Embryonic facial prominence (tissue), 1 donor: Measurements from ENCODE around the gene ZBTB7A.

ENCODE experiments used
- DNase-seq: peaks from one replicate; pipeline ENCODE4 v3.0.0-alpha.2; 2016; ENCODE audit errors: extremely low spot score

Gene ZBTB7A

GRCh38 chr19:4036576-4037300 is 30.0 kb downstream of the ZBTB7A start:
- DNase-seq, result no peak

- DNase-seq, result no peak
These were observed 31.1 kb downstream of the ZBTB7A start for GRCh38 chr19:4035582-4035981.

- no peak for DNase-seq
These were observed 31.6 kb downstream of the ZBTB7A start for GRCh38 chr19:4035018-4035566.

- no peak for DNase-seq
These were observed 32.4 kb downstream of the ZBTB7A start for GRCh38 chr19:4034048-4035017.

GRCh38 chr19:4033028-4033956 is 33.4 kb downstream of the ZBTB7A start:
- no peak for DNase-seq

- DNase-seq, result no peak
These were observed 34.3 kb downstream of the ZBTB7A start for GRCh38 chr19:4032436-4032835.

- no peak for DNase-seq
These were observed 35.3 kb downstream of the ZBTB7A start for GRCh38 chr19:4031420-4031819.

GRCh38 chr19:4030981-4031380 is 35.7 kb downstream of the ZBTB7A start:
- no peak for DNase-seq

DNA sequence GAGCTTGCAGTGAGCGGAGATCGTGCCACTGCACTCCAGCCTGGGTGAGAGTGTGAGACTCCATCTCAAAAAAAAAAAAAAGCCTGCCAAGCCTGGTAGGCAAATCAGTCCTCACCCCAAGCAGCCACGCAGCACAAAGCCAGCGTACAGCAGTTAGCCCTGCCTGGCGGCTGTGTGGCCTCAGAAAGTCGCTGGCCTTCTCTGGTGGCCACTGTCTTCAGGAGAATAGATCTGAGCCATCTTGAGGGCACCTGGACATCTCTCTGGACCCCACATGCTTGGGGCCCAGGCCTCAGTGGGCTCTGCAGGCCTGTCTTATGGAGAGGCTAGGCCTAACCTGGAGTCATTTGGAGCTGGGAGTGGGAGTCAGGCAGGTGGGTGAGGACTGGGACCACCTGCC is 36.1 kb downstream of the ZBTB7A start:
- DNase-seq, result no peak

GRCh38 chr19:4029247-4029614 is 37.5 kb downstream of the ZBTB7A start:
- DNase-seq, result no peak

GRCh38 chr19:4028334-4029246 is 38.1 kb downstream of the ZBTB7A start:
- no peak for DNase-seq

DNA sequence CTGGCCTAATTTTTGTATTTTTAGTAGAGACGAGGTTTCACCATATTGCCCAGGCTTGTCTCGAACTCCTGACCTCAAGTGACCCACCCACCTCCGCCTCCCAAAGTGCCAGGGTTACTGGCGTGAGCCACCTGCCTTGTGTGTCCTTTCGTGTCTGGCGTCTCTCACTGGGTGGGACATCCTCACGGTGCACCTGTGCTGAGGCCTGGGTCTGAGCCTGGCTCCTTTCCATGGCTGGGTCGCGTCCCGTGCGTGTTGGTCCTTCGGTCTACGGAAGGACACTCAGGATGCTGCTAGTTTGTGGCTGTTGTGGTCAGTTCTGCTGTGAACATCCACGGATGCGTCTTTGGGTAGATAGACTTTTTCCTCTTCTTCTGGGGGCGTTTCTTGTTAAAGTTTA is 39.6 kb downstream of the ZBTB7A start:
- no peak for DNase-seq

GRCh38 chr19:4025317-4025716 is 41.4 kb downstream of the ZBTB7A start:
- no peak for DNase-seq

DNA sequence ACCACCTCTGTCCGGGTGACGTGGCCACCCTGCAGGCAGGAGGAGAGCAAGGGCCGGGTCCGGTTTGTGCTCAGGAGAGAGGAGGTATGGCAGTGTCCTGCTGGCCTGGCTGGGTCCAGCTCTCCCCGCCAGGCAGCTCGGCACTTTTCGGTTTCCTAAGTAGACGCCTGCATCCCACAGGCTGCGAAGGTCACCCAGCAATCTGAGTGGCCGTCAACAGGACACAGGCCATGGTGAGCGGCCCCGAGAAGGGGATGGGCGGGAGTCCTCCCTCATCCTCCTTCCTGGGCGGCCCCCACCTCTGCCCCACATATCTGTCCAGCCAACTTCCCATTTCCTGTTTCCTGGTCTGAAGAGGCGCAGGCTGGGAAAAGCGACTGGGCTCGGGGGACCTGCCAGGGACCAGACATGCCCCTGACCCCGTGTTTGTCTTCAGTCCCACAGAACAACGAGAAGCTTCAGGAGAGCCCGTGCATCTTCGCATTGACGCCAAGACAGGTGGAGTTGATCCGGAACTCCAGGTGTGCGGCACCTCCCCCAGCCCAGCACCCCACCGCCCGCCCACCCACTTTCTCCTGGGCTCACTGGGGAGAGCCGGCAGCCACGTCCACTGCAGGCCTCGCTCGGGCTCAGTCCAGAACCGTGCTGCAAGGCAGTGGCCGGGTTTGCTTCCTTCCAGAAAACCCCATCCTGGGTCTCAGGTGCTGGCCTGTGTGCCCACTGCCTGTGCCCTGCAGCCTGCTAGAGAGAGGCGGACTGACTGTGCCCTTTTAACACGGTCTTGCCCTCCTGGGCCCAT is 42.9 kb downstream of the ZBTB7A start:
- DNase-seq, result no peak

DNA sequence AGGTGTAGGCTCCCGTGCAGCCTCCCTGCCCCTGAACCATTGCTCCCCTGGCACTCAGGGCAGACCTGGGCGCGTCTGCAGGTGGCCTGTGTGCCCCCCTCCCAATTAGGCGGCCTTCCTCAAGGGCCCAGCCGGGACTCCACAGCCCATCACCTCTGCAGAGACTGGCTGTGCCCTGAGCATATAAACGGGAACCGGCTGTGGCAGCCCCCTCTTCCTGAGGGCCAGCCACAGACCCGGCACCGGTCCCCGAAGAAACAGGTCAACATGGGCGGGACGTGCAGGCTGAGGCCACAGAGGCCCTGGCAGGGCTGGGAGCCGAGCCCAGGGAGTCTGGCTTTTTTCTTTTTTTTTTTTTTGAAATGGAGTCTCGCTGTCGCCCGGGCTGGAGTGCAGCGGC is 47.1 kb downstream of the ZBTB7A start:
- no peak for DNase-seq

DNA sequence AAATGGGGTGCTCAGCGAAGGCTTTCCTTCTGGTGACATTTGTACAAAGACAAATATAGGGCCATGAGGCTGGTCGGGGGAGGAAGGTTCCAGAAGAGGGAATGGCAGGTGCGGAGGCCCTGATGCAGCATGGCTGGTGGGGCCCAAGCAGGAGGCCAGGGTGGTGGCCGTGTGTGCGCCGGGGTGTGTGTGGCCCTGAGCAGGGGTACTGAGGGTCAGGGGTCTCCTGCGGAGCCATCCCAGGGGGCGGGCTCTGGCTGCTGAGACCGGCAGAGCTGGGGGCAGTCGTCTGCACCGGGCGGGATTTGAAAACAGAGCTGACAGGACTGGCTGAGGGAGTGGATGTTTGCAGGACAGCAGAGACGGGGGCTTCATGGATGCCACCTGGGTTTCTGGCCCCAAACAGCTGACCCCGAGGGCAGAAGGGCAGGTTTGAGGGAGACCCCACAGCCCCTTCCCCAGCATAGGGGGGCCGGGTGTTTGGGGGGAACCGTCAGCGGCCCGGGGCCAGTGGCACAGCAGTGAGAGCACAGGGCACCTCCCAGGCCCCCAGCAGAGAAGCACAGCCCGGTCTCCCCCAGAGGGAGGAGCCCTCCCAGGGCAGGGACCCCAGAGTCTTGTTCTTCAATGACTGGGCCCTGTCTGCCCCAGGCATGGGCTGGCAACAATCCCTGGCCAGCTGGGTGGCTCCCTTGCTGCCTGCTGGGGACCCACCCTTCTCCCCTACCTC is 47.8 kb downstream of the ZBTB7A start:
- DNase-seq, result no peak

- no peak for DNase-seq
These were observed 48.5 kb downstream of the ZBTB7A start for GRCh38 chr19:4018140-4018613.

- no peak for DNase-seq
These were observed 49.6 kb downstream of the ZBTB7A start for GRCh38 chr19:4016903-4017638.
